Panc1 (cell line): Measurements from ENCODE around the gene SMTN.

Source experiments
- POLR2AphosphoS5 ChIP-seq: IDR thresholded peaks from 2 replicates; pipeline ENCODE4 v1.6.1; 2012; ENCODE audit warnings: mild to moderate bottlenecking, low read depth, low read length, moderate library complexity
- TCF7L2 ChIP-seq: IDR thresholded peaks from 2 replicates; pipeline ENCODE4 v1.6.1; 2011; ENCODE audit warnings: mild to moderate bottlenecking, low read depth, low read length, inconsistent platforms
- TF ChIP-seq, protein P1 (sequence below): fragments of 450-650 bp; IDR thresholded peaks from 2 replicates; pipeline ENCODE4 v1.5.1; 2017; ENCODE audit warnings: mild to moderate bottlenecking
- TF ChIP-seq, protein P2 (sequence below), 2 experiments: IDR thresholded peaks; 2 replicates each; pipeline ENCODE4 v1.6.1; 2011 to 2012; ENCODE audit warnings: low read depth in 2 of 2, control low read depth in 1 of 2, low read length in 1 of 2, mild to moderate bottlenecking in 1 of 2, moderate library complexity in 1 of 2; ENCODE audit not compliant: insufficient read depth in 1 of 2

DNA sequence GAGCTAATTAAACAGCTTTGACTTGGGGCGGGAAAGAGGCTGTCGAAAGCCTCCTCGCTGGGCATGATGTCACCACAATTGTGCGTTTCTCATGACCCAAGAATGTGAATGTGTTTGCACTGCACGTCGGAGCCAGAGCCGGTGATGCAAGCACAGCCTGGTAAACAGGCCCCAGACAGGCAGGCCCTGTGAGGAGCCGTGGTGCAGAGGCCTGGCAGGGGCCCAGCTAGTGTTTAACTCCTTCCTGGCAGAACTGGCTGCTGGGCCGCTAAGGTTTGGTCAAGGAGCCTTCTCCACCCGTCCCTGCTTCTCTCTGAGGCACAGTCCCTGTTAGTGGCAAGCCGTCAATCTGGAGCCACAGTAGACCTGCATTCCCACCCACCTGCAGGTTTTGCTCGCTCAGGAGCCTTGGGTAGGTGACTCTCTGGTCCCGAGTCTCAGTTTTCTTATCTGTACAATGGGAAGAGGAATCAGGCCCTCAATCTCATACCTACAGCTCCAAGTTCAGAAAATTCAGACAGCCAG lies 25.4 kb upstream of the SMTN start:
- TF ChIP-seq, protein P1, sequence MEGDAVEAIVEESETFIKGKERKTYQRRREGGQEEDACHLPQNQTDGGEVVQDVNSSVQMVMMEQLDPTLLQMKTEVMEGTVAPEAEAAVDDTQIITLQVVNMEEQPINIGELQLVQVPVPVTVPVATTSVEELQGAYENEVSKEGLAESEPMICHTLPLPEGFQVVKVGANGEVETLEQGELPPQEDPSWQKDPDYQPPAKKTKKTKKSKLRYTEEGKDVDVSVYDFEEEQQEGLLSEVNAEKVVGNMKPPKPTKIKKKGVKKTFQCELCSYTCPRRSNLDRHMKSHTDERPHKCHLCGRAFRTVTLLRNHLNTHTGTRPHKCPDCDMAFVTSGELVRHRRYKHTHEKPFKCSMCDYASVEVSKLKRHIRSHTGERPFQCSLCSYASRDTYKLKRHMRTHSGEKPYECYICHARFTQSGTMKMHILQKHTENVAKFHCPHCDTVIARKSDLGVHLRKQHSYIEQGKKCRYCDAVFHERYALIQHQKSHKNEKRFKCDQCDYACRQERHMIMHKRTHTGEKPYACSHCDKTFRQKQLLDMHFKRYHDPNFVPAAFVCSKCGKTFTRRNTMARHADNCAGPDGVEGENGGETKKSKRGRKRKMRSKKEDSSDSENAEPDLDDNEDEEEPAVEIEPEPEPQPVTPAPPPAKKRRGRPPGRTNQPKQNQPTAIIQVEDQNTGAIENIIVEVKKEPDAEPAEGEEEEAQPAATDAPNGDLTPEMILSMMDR, result no peak
- TF ChIP-seq, protein P2, sequence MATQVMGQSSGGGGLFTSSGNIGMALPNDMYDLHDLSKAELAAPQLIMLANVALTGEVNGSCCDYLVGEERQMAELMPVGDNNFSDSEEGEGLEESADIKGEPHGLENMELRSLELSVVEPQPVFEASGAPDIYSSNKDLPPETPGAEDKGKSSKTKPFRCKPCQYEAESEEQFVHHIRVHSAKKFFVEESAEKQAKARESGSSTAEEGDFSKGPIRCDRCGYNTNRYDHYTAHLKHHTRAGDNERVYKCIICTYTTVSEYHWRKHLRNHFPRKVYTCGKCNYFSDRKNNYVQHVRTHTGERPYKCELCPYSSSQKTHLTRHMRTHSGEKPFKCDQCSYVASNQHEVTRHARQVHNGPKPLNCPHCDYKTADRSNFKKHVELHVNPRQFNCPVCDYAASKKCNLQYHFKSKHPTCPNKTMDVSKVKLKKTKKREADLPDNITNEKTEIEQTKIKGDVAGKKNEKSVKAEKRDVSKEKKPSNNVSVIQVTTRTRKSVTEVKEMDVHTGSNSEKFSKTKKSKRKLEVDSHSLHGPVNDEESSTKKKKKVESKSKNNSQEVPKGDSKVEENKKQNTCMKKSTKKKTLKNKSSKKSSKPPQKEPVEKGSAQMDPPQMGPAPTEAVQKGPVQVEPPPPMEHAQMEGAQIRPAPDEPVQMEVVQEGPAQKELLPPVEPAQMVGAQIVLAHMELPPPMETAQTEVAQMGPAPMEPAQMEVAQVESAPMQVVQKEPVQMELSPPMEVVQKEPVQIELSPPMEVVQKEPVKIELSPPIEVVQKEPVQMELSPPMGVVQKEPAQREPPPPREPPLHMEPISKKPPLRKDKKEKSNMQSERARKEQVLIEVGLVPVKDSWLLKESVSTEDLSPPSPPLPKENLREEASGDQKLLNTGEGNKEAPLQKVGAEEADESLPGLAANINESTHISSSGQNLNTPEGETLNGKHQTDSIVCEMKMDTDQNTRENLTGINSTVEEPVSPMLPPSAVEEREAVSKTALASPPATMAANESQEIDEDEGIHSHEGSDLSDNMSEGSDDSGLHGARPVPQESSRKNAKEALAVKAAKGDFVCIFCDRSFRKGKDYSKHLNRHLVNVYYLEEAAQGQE (IDR thresholded peaks at IDR 0.05; ENCODE audit: insufficient read depth in 1 of 2, low read depth in 2 of 2, low read length in 1 of 2), result no peak
- no peak for TF ChIP-seq POLR2AphosphoS5
- TF ChIP-seq TCF7L2, result no peak
